Transverse colon (tissue), 4 donors: Measurements from ENCODE around the gene HTRA1. TPM values are rescaled to one million over a fixed set of nuclear protein-coding genes. Genes with fewer than 3 reads are reported as not detected.
A peak's percentile ranks its signal among the peaks of the same experiment; 100 is the strongest.

Experiments
- DNase-seq: peaks from one replicate; pipeline ENCODE4 v3.0.0-alpha.2; 2019
- H3K27ac ChIP-seq, 4 donors: fragments of 200-600 bp; sonication (generic); 2 replicates each; pipeline ENCODE4 v1.5.1; 2016 to 2018; ENCODE audit warnings: inconsistent platforms in 4 of 4
- H3K27me3 ChIP-seq: fragments of 200-600 bp; sonication (generic); 2 replicates; pipeline ENCODE4 v1.5.1; 2017; ENCODE audit warnings: inconsistent platforms
- H3K36me3 ChIP-seq, 4 donors: fragments of 200-600 bp; sonication (generic); 2 replicates each; pipeline ENCODE4 v1.5.1; 2017 to 2019; ENCODE audit warnings: inconsistent platforms in 4 of 4
- H3K4me1 ChIP-seq, 4 donors: fragments of 200-600 bp; sonication (generic); 2 replicates each; pipeline ENCODE4 v1.5.1; 2017 to 2020; ENCODE audit warnings: inconsistent platforms in 4 of 4
- H3K4me3 ChIP-seq, 4 donors: fragments of 200-600 bp; sonication (generic); 1 replicate in 1 of 4; 2 replicates in 3 of 4; pipeline versions ENCODE4 v1.5.1 to v1.6.1; 2017 to 2019; ENCODE audit warnings: inconsistent platforms in 4 of 4
- H3K9me3 ChIP-seq, 2 donors: fragments of 200-600 bp; sonication (generic); 2 replicates each; pipeline ENCODE4 v1.5.1; 2017 to 2019; ENCODE audit warnings: inconsistent platforms in 2 of 2
- CTCF ChIP-seq, 5 experiments: fragments of 200-600 bp in 3 of 5; fragments of 450-650 bp in 2 of 5; sonication (generic) in 3 of 5; IDR thresholded peaks; 1 replicate in 2 of 5; 2 replicates in 3 of 5; pipeline ENCODE4 v1.5.1; 2016 to 2017; ENCODE audit warnings: antibody characterized with exemption in 5 of 5, inconsistent platforms in 3 of 5, mild to moderate bottlenecking in 2 of 5, moderate library complexity in 1 of 5
- EP300 ChIP-seq: sonication (generic); formaldehyde crosslinking; IDR thresholded peaks from one replicate; pipeline ENCODE4 v1.6.1; 2017; ENCODE audit warnings: antibody characterized with exemption, low read depth
- POLR2A ChIP-seq: fragments of 450-650 bp; IDR thresholded peaks from one replicate; pipeline ENCODE4 v1.6.1; 2016; ENCODE audit warnings: antibody characterized with exemption, mild to moderate bottlenecking, moderate library complexity
- POLR2AphosphoS5 ChIP-seq, 3 donors: sonication (generic); formaldehyde crosslinking; IDR thresholded peaks; one replicate each; pipeline ENCODE4 v1.6.1; 2016; ENCODE audit warnings: antibody characterized with exemption in 3 of 3
- WGBS, 2 donors: methylation state at CpG; one replicate each; pipeline ENCODE4 v1.1.5; 2018; ENCODE audit warnings: low coverage in 1 of 2; 5-methylcytosine and 5-hydroxymethylcytosine counted together
- in situ Hi-C, 4 donors: fragments of 200-750 bp; cut with MboI; loops; one replicate each; pipeline versions ENCODE4 v1.15.0 to v1.15.1; 2017; ENCODE audit warnings: low sequenced_read_pairs in 3 of 4, low pct_ligation_motif_present in 1 of 4, low pct_unique_long_range_greater_than_20kb in 1 of 4
- intact Hi-C: fragments of 100-400 bp; cut with DNase I; formaldehyde crosslinking; loops from one replicate; pipeline ENCODE4 v1.15.1; 2023; ENCODE audit warnings: low total_unique reads
- total RNA-seq, 4 donors: library from RNA; depleted of rRNA; stranded (reverse); fragments of >200 nt; gene quantifications; one replicate each; pipeline ENCODE4 v1.1.0, GENCODE V29; 2016

HTRA1 gene
- total RNA-seq, 4 donors from 2014 or later, result 7.9 to 103 (median 31.2) TPM

GRCh38 chr10:122503886-122504609 is 42.7 kb downstream of the HTRA1 start:
- intact Hi-C loops, result loop anchor here (5.0 kb wide), 1 partner anchor 47 kb away; no protein-coding TSS in a partner anchor
- 80% methylated on average over 17 of the region's 17 CpGs; no CpG with 5 or more reads in 1 of the 2 donors for WGBS, 2 donors
- no peaks in the 10 kb centered on the region for H3K9me3 ChIP-seq
- in situ Hi-C loops, result no loop called here
- H3K27me3 ChIP-seq, result no peaks in the 10 kb centered on the region
- H3K27ac ChIP-seq, result peak overlapping the region; percentile 5 to 73 (median 63)
- H3K36me3 ChIP-seq, result no peaks in the 10 kb centered on the region
- DNase-seq, result no peak
- TF ChIP-seq EP300, result no peak
- no peak for TF ChIP-seq POLR2A
- TF ChIP-seq CTCF (IDR thresholded peaks at IDR 0.05), result no peak
- H3K4me3 ChIP-seq, result no peak overlapping the region
- H3K4me1 ChIP-seq, result peaks cover 16 to 24% (median 22%) of the 10 kb centered on the region in 4 donors

GRCh38 chr10:122504610-122504950 is 43.2 kb downstream of the HTRA1 start:
- in situ Hi-C loops (no loop called here), intact Hi-C loops (loop anchor here (5.0 kb wide), 1 partner anchor 47 kb away; no protein-coding TSS in a partner anchor)
- WGBS, 2 donors, result 6% methylated on average over 2 of the region's 6 CpGs; no CpG with 5 or more reads in 1 of the 2 donors
- peak; percentile 79 for DNase-seq
- Histone ChIP-seq H3K9me3 (no peaks in the 10 kb centered on the region), H3K4me3 (no peak overlapping the region), H3K4me1 (peaks cover 11 to 19% (median 17%) of the 10 kb centered on the region in 4 donors), H3K27ac (peak overlapping the region; percentile 46 to 73 (median 63)), H3K27me3 (no peaks in the 10 kb centered on the region), H3K36me3 (no peaks in the 10 kb centered on the region)
- TF ChIP-seq POLR2AphosphoS5 (IDR thresholded peaks at IDR 0.05) (peak; percentile 78 to 85 (median 78)), POLR2A (no peak), EP300 (no peak)

GRCh38 chr10:122505011-122505410 is 43.7 kb downstream of the HTRA1 start:
- DNase-seq, result no peak
- Histone ChIP-seq H3K4me1 (peaks cover 8 to 15% (median 13%) of the 10 kb centered on the region in 4 donors), H3K9me3 (no peaks in the 10 kb centered on the region), H3K27ac (peak overlapping the region; percentile 46 to 72 (median 54)), H3K4me3 (no peak overlapping the region), H3K36me3 (no peaks in the 10 kb centered on the region), H3K27me3 (no peaks in the 10 kb centered on the region)
- intact Hi-C loops (no loop called here), in situ Hi-C loops (no loop called here)
- TF ChIP-seq EP300, result no peak
- TF ChIP-seq POLR2AphosphoS5 (IDR thresholded peaks at IDR 0.05), result no peak
- TF ChIP-seq POLR2A, result no peak
- no peak for TF ChIP-seq CTCF (IDR thresholded peaks at IDR 0.05)
- WGBS, 2 donors, result 84% methylated on average over 5 of the region's 5 CpGs; no CpG with 5 or more reads in 1 of the 2 donors

GRCh38 chr10:122505885-122506645 is 44.7 kb downstream of the HTRA1 start:
- no peaks in the 10 kb centered on the region for H3K9me3 ChIP-seq
- H3K4me3 ChIP-seq, result no peak overlapping the region
- H3K4me1 ChIP-seq, result peaks cover 8 to 10% (median 9%) of the 10 kb centered on the region in 4 donors
- WGBS, 2 donors, result 85% methylated on average over 15 of the region's 15 CpGs; no CpG with 5 or more reads in 1 of the 2 donors
- H3K36me3 ChIP-seq, result no peaks in the 10 kb centered on the region
- intact Hi-C loops, result no loop called here
- TF ChIP-seq EP300 (no peak), POLR2AphosphoS5 (IDR thresholded peaks at IDR 0.05) (no peak), CTCF (IDR thresholded peaks at IDR 0.05) (no peak), POLR2A (no peak)
- no peak for DNase-seq
- no peaks in the 10 kb centered on the region for H3K27me3 ChIP-seq
- H3K27ac ChIP-seq, result peak overlapping the region in 2 of 4 donors; percentile 46 to 72
- in situ Hi-C loops, result no loop called here
